ENCODE data around the gene COL7A1. TPM values are rescaled to one million over a fixed set of nuclear protein-coding genes. Genes with fewer than 3 reads are reported as not detected.

Gene COL7A1
- polyA plus RNA-seq, 1 donor from 2014 or later = 45.3 TPM

GRCh38 chr3:48581621-48582481 lies 13.3 kb downstream of the COL7A1 start:
- Histone ChIP-seq H3K36me3 (ENCODE audit: insufficient read depth, low read length) (no peaks in the 10 kb centered on the region), H3K27ac (ENCODE audit: low read length) (no peak overlapping the region), H3K27me3 (ENCODE audit: insufficient read depth, low read depth, low read length) (no peaks in the 10 kb centered on the region), H3K4me2 (ENCODE audit: low read length) (no peak overlapping the region), H3K4me3 (ENCODE audit: low read length) (no peak overlapping the region), H3K9ac (ENCODE audit: low read length) (no peak overlapping the region), H3K9me2 (ENCODE audit: insufficient read depth, low read length) (no peaks in the 10 kb centered on the region), H2AFZ (ENCODE audit: low read depth, low read length) (no peak overlapping the region), H3K9me3 (ENCODE audit: low read length) (no peaks in the 10 kb centered on the region), H3F3A (ENCODE audit: insufficient read depth, low read length, poor library complexity, severe bottlenecking) (no peaks in the 10 kb centered on the region), H3K79me2 (replicated peaks; ENCODE audit: insufficient read depth, low read length) (no peaks in the 10 kb centered on the region), H4K20me1 (ENCODE audit: insufficient read depth) (no peaks in the 10 kb centered on the region)
- TF ChIP-seq CTCF (IDR thresholded peaks at IDR 0.05; ENCODE audit: poor library complexity, severe bottlenecking) = no peak
- no peak for TF ChIP-seq MXI1 (conservative IDR thresholded peaks at IDR 0.05; ENCODE audit: poor library complexity, severe bottlenecking)
- TF ChIP-seq RAD21 (conservative IDR thresholded peaks at IDR 0.05) = no peak
- TF ChIP-seq TAF1 (IDR thresholded peaks at IDR 0.05; ENCODE audit: low read depth) = no peak
- TF ChIP-seq, protein P1, sequence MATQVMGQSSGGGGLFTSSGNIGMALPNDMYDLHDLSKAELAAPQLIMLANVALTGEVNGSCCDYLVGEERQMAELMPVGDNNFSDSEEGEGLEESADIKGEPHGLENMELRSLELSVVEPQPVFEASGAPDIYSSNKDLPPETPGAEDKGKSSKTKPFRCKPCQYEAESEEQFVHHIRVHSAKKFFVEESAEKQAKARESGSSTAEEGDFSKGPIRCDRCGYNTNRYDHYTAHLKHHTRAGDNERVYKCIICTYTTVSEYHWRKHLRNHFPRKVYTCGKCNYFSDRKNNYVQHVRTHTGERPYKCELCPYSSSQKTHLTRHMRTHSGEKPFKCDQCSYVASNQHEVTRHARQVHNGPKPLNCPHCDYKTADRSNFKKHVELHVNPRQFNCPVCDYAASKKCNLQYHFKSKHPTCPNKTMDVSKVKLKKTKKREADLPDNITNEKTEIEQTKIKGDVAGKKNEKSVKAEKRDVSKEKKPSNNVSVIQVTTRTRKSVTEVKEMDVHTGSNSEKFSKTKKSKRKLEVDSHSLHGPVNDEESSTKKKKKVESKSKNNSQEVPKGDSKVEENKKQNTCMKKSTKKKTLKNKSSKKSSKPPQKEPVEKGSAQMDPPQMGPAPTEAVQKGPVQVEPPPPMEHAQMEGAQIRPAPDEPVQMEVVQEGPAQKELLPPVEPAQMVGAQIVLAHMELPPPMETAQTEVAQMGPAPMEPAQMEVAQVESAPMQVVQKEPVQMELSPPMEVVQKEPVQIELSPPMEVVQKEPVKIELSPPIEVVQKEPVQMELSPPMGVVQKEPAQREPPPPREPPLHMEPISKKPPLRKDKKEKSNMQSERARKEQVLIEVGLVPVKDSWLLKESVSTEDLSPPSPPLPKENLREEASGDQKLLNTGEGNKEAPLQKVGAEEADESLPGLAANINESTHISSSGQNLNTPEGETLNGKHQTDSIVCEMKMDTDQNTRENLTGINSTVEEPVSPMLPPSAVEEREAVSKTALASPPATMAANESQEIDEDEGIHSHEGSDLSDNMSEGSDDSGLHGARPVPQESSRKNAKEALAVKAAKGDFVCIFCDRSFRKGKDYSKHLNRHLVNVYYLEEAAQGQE (IDR thresholded peaks at IDR 0.05; ENCODE audit: borderline replicate concordance) = no peak
- no peak for TF ChIP-seq EZH2 (IDR thresholded peaks at IDR 0.05; ENCODE audit: borderline replicate concordance, insufficient read depth, low read length, poor library complexity, severe bottlenecking)
- TF ChIP-seq EP300 (conservative IDR thresholded peaks at IDR 0.05; ENCODE audit: poor library complexity, severe bottlenecking) = no peak
- TF ChIP-seq SMC3 (conservative IDR thresholded peaks at IDR 0.05; ENCODE audit: poor library complexity) = no peak
- TF ChIP-seq POLR2AphosphoS5 (IDR thresholded peaks at IDR 0.05) = no peak

- Histone ChIP-seq H3K79me2 (replicated peaks; ENCODE audit: insufficient read depth, low read length) (no peaks in the 10 kb centered on the region), H3K9me3 (ENCODE audit: low read length) (no peaks in the 10 kb centered on the region), H3K4me2 (ENCODE audit: low read length) (no peak overlapping the region), H4K20me1 (ENCODE audit: insufficient read depth) (no peaks in the 10 kb centered on the region), H3K27me3 (ENCODE audit: insufficient read depth, low read depth, low read length) (no peaks in the 10 kb centered on the region), H3K27ac (ENCODE audit: low read length) (no peak overlapping the region), H2AFZ (ENCODE audit: low read depth, low read length) (no peak overlapping the region), H3K36me3 (ENCODE audit: insufficient read depth, low read length) (no peaks in the 10 kb centered on the region), H3K9me2 (ENCODE audit: insufficient read depth, low read length) (no peaks in the 10 kb centered on the region), H3K4me3 (ENCODE audit: low read length) (no peak overlapping the region), H3F3A (ENCODE audit: insufficient read depth, low read length, poor library complexity, severe bottlenecking) (no peaks in the 10 kb centered on the region), H3K9ac (ENCODE audit: low read length) (no peak overlapping the region)
- TF ChIP-seq RAD21 (conservative IDR thresholded peaks at IDR 0.05) (no peak), EZH2 (IDR thresholded peaks at IDR 0.05; ENCODE audit: borderline replicate concordance, insufficient read depth, low read length, poor library complexity, severe bottlenecking) (no peak), SMC3 (conservative IDR thresholded peaks at IDR 0.05; ENCODE audit: poor library complexity) (no peak), CTCF (IDR thresholded peaks at IDR 0.05; ENCODE audit: poor library complexity, severe bottlenecking) (no peak), EP300 (conservative IDR thresholded peaks at IDR 0.05; ENCODE audit: poor library complexity, severe bottlenecking) (no peak), MXI1 (conservative IDR thresholded peaks at IDR 0.05; ENCODE audit: poor library complexity, severe bottlenecking) (no peak), POLR2AphosphoS5 (IDR thresholded peaks at IDR 0.05) (no peak), TAF1 (IDR thresholded peaks at IDR 0.05; ENCODE audit: low read depth) (no peak)
- TF ChIP-seq, protein P1 (IDR thresholded peaks at IDR 0.05; ENCODE audit: borderline replicate concordance) = no peak
These were observed 18.5 kb downstream of the COL7A1 start for GRCh38 chr3:48576647-48577046.

Data from neural cell (in vitro differentiated cells).